ENCODE data around the gene SIAE.
"Not testable (repeated sequence)": the region's sequence is repeated elsewhere in the genome, so short reads cannot be mapped to it uniquely, and the experiment has no call there.

Gene SIAE

DNA sequence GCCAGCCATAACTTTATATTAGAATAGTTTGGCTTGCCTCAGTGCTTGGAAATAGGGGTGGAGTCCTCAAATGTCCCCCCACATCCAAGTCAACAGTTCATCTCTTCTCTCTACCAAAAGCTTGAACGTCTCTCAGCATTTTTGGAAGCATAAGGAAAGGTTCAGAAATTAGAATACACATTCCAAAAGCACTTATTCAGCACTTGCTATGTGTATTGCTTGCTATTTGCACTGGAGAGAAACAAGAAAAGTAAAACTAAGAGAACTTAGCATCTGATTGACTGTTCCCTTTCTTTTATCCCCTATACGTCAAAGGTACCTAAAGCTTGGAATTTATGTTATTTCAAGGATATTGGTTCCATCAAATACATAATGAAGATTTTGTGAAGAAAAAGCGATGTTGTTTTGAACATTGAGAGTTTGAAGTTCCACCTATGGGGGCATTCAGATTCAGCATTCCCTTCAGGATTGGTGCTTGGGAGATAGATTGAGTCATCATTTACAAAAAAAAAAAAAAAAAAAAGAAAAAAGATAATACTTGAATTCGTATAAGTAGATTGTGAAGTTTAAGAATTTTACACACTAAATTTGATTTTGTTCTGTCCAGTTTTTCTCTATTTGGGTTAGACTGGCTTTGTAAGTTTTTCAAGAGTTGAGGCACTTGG is 49.5 kb downstream of the SIAE start:
- no peak for DNase-seq (ENCODE audit: low read depth, low spot score)

DNA sequence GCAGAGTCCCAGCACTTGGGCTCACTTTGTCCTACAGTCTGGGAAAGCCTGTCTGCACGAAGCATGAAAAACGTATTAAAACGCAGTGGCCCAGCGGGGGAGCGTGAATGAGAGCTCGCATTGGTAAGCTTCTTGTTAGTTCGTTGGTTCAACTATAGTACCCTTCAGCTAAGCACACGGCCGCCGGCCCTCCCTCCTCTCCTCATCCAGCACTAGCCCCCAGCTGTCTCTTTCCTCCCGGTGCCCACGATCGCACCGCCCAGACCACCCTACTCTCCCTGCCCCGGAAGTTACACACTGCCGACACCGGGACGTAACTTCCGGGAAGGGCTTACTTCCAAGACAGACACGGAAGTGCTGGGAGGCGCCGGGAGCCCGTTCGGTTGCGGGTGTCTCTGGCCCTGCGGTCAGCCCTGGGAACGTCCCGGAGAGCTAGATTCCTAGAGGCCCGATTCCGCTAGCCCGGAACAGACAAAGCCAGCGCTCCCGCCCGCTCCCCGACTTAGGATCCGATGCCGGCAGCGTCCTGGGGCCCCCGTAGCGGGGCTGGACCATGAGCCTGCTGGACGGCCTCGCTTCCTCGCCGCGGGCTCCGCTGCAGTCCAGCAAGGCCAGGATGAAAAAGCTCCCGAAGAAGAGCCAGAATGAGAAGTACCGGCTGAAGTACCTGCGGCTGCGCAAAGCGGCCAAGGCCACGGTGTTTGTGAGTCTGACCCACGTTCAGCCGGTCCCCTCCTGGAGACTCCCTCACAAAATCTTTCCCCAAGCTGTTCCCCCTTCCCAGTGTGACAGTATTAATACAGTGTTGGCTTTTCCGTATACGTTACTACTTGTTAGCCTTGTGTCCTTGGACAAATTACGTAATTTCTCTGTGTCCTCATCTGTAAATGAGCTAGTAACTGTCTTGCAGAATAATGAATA is 50.7 kb downstream of the SIAE start, which contains the start of gene TBRG1:
TBRG1 (plus strand) TSS at position 334 of the 921 bp plus-strand sequence; CDS start at position 554, 220 bp downstream.
- peak; percentile 65 for DNase-seq (ENCODE audit: low read depth, low spot score)

DNA sequence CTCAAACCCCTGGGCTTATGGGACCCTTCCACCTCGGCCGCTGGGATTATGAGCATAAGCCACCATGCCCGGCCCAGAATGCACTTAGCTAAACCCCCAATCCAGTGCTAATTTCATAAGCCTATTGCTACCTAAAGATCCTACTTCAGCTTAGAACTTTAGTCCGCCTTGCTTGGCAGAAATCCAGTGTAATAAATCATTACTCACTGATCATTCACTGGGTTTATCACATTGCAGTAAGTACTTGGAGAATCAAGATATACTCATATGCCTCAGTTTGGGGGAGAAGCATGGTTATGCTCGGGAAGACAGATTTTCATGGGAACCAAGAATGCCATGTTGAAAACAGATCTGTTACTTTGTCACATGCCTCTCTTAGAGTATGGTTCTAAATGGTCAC is 54.7 kb downstream of the SIAE start:
- no peak for DNase-seq (ENCODE audit: low read depth, low spot score)

DNA sequence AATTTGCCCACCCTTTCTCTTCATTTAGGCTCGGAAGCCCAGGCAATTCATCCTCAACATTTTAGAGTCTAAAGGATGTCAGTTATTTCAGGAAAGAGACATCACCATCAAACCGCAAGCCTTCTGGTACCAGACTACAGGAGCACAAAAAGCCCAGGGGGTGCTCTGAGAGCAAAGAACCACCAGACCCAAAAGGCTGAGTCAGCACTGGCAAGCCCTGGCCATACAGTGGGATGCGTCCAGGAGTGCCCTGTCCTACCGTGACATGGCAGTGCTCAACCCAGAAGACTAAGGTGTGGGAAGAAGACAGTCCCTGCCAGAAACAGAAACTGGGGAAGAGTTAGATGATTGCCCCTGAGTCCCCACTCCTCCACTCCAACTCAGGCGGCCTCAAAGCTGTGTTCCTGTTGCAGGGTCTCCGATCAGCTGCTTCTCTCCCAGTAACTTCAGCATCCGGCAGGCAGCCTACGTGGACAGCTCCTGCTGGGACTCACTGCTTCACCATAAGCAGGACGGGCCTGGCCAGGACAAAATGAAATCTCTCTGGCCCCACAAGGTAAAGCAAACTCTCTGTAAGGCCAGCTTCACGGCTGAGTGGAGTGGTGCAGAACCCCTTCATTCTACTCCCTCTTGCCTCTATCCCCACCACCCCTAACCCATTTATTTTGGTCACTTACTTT is 60.8 kb downstream of the SIAE start:
- DNase-seq (ENCODE audit: low read depth, low spot score), result no peak

DNA sequence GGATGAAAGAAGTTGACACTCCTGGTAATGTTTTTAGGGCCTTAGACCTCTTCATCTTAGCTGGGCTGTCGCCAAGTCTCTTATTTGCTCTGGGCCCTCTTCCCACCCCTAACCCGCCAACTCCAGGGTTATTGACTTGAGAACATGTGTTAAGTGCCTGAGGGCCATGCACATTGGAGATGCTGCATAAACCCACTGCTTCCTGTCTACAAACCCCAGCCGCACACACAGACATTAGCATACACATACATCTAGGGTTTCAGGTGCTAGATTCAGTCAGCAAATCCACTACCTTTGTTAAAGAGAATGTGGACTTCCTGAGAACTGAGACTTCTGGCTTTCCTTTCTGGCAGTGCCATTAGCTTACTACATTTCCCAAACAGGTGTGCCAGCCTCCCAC is 61.5 kb downstream of the SIAE start:
- DNase-seq (ENCODE audit: low read depth, low spot score), result no peak

DNA sequence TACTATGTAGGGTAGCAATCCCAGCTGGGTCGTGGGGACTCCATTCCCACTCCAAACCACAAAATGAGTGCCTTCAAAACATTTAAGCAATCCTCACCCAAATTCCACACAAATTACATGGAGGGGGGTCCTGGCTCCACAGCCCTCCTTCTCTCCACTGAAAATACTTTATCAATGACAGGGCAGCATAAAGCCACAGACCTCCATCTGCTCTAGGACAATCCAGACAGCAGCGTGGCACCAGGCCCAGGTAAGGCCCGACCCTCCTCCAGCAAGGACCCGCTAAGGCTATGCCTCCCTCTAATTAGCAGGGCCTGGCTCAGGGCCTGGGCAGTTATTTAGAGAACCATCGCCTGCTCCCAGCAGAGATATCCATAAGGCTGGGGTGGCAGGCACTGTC is 62.5 kb downstream of the SIAE start, which contains the start of gene PANX3:
PANX3 (plus strand) TSS at position 365 of the 400 bp plus-strand sequence. CDS start 129 bp downstream, outside the sequence.
- no peak for DNase-seq (ENCODE audit: low read depth, low spot score)

DNA sequence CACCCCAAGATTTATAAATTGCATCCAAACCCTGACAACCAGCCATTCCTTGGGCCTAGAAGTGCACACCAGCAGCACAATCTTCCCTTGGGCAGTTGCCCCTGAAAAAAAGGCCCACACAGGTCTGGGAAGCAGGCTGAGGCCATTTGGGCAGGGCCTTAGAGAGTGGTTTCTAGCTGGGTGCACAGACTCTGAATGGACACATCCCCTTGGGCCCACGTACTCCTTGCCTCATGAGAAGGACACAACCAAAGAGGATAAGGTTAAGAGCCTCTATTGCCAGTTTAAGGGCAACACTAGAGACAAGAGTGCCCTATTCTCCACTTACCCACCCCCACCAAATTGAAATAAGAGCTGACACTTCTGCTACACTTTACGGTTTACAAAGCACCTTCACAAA is 63.2 kb downstream of the SIAE start:
- no peak for DNase-seq (ENCODE audit: low read depth, low spot score)

DNA sequence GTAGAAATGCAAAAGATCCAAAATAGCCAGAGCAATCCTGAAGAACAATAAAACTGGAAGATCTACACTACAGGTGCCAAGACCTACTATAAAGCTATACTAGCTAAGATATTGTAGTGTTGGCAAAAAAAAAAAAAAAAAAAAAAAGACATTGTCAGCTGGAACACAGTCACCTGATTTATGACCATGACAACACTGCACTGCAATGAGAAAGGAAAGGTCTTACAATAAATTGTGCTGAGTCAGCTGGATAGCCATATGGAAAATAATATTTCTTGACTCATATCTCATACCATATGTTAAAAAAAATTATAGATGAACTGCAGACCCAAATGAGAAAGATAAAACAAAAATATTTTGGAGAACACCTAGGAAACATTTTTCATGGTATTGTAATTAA is 65.4 kb downstream of the SIAE start:
- DNase-seq (ENCODE audit: low read depth, low spot score), result no peak

DNA sequence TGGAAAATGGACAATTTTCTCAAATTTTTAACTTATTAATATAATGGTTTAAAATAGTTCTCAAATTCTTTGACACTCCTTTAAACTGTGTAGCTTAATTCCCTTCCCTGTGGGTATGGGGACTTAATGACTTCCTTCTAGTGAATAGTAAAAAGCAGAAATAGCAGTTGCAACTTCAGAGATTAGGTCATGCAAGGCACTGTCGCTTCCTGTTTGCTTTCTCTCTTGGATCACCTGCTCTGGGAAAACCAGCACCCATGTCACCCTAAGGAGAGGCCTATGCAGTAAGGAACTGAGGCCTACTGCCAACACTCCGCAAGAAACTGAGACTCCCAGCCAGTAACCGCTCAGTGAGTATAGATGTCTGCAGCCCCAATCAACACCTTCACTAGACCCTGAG is 67.8 kb downstream of the SIAE start:
- no peak for DNase-seq (ENCODE audit: low read depth, low spot score)

DNA sequence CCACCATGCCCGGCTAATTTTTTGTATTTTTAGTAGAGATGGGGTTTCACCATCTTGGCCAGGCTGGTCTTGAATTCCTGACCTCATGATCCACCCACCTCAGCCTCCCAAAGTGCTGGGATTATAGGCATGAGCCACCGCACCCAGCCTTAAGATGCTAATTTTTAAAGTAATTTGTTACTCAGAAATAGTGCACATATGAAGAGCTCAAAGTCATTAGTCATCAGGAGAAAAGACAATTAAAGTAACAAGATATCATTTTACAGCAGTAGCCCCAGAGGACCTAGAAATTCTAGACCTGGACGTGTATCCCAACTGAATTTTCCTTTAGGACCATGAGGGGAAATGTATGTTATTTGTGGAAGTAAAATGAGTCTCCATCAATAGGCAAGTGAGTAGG is 70.8 kb downstream of the SIAE start:
- DNase-seq (ENCODE audit: low read depth, low spot score), result not testable (repeated sequence)

DNA sequence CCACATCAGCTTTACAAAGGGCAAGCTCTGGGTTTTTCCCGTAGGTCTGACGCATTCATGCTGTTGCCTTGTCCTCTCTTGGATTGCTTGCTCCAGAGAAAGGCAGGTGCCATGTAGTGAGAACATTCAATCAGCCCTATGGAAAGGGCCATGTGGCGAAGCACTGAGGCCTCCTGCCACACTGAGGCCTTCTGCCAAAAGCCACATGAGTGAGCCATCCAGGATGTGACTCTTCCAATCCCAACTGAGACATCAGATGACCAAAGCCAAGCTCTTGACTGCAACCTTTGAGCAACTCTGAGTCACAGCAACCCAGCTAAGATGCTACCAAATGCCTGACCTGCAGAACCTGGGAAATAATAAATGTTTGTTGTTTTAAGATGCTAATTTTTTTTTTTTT is 71.3 kb downstream of the SIAE start:
- DNase-seq (ENCODE audit: low read depth, low spot score), result no peak

DNA sequence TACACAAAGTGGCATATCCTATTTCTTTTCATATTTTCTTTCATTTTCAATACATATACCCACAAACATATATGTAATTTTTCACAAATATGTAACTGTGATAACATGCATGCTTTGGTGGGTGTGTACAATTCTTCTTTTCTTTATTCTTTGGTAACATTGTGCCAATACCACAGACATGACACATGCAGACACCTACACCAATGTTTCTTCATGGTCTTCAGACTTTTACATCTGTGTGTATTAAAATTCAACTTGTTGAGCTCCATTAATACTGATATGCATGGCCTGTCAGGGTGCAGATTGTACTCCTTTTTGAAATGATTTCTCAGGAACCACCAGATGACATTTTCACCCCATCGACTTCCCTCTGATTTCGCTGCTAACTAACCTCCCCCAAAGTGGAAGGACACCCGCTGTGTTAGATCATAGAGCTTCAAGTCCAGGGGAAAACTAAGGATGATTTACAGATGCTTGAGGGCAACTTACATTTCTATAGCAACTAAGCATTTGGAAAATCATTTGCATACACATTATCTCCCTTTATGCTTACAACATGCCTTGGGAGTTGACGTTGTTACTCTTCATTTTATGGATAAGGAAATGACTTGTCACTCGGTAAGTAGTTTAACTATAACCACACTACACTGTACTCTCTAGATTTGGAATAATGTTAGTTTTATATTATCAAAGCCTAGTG is 72.8 kb downstream of the SIAE start:
- DNase-seq (ENCODE audit: low read depth, low spot score), result no peak

DNA sequence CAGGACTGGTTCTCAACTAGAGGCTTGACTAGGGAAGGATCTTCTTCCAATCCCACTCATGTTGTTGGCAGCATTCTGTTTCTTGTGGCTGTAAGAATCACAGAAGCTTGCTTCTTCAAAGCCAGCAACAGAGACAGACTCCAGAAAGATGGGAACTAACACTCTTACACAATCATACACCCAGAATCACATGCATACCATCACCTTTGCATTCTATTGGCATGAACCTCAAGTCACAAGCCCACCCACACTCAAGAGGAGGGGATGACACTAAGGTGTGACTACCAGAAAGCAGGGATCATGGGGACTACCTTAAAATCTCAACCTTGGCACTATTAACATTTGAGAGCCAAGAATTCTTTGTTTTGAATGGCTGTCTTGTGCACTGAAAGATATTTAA is 75.9 kb downstream of the SIAE start:
- no peak for DNase-seq (ENCODE audit: low read depth, low spot score)

DNA sequence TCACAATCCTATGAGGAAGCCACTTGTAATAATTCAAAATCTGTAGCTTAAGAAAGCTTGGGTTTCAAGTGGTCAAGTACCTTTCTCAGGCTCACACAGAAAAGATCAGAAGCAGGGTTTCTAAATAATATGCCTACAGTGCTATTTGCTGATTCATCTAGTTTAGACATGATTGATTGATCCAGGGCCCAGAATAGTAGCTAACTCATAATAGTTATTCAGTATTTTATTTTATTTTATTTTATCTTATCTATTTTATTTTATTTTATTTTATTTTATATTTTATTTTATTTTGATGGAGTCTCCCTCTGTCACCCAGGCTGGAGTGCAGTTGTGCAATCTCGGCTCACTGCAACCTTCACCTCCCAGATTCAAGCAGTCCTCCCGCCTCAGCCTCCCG is 78.2 kb downstream of the SIAE start:
- no peak for DNase-seq (ENCODE audit: low read depth, low spot score)

DNA sequence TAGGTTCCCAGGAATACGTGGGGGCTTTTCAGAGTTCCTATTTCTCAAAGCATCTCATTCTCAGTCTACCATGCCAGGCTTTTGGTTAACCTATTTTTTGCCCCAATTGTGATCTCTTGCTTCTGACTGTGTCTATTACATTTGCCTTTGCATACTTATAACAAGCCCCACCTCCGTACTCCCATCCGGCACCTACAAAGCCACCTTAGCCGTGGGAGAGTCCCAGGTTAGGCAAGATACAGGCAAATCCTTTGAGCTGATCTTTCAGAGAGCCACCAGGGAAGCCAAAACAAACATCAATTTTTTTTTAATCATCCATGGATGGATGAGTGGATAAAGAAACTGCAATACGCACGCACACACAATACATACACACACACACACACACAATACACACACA is 80.9 kb downstream of the SIAE start:
- no peak for DNase-seq (ENCODE audit: low read depth, low spot score)

DNA sequence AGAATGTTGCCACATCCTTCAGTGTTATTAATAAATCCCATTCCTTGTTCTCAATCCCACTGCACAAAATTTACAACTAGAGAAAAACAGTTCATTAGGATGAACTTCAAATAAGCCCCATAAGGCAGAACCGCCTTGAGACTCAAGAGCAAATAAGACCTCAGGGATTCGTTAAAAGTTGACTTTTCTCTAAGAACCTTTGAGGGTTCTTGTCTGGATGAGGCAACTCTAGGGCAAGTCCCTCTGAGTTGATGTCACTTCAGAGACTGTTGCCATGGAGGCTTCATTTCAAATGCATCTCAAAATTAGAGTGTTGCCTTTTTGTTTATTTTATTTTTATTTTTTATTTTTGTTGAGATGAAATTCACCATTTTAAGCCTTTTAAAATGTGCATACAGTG is 82.1 kb downstream of the SIAE start:
- DNase-seq (ENCODE audit: low read depth, low spot score), result no peak

DNA sequence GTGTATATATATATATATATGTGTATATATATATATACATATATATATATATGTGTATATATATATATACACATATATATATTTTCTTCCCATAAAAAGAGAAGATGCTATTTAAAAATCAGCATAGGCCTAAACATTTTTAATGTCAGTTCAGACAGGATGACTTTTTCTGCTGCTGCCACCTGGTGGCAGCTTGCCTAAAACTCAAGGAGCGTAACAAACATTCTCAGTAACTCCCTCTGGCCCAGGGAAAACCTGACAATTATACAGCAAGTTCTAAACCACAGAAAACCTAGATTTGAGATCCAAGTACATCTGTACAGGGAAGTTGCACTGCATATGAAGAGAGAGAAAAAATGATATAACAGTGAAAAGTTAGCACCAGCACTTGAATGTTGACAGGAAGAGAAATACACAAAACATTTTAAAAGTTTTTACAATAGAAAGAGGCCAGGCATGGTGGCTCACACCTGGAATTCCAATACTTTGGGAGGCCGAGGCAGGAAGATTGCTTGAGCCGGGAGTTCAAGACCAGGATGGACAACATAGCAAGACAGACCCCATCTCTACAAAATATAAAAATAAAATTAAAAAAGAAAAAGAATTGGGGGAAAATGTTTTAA is 87.2 kb downstream of the SIAE start:
- DNase-seq (ENCODE audit: low read depth, low spot score), result peak; percentile 12

DNA sequence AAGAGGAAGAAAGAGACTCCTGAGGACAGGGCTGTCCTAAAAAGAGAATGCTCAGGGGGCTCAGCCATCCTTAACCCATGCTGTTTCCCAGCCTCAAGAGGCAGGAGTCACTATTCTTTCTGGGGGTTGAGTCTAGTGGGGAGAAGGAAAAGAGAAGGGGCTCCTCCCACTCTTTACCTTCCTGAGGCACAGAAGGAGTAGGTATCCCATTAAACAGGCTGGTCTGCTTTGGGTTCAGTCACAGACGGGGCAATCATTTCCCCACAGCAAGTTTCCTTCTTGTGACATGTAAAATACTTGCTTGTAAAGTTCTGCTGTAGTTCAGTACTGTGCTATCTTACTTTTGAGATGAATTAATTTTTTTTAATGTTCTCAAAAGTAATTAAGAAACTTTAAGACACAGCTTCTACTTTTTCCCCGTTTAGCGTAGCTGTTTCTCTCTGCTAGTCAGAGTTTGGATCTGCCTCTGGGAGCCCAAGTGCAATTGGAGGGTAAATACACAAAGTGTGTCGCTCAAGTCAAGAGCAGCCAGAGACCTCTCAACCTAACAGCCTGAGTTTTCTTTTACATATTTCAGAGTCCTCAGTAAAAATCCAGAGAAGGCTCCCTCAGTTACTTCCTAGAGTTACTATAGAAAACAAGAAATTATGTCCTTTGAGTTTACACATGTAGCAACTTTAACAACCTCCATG is 88.7 kb downstream of the SIAE start:
- no peak for DNase-seq (ENCODE audit: low read depth, low spot score)

DNA sequence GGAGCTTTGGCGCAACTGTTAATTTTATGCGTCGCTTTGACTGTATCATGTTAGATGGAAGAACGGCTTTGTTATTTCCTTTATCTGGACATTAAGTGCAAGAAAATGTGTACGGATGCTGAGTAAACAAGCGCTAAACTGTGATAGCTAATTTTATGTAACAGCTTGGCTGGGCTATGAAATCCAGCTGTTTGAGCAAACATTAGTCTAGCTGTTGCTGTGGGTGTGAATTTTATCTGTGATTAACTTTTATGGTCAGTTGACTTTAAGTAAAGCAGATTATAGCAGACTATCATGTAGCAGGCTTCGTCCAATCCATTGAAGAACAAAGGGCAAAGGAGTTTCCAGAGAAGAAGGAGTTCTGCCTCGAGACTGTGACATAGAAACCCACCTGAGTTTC is 89.8 kb downstream of the SIAE start:
- DNase-seq (ENCODE audit: low read depth, low spot score), result no peak

Measured in brain pericyte (primary cell).